Stimulated activated CD8-positive, alpha-beta memory T cell treated with anti-CD3 and anti-CD28 coated beads, Interleukin-2, amount 100 ng/mL, for 1 hour (primary cell): ENCODE measurements around the gene ESPL1.

Experiments
- DNase-seq, 2 donors: peaks; one replicate each; pipeline ENCODE4 v3.0.0-alpha.2; 2020; ENCODE audit warnings: low read depth in 2 of 2

The ESPL1 gene

DNA sequence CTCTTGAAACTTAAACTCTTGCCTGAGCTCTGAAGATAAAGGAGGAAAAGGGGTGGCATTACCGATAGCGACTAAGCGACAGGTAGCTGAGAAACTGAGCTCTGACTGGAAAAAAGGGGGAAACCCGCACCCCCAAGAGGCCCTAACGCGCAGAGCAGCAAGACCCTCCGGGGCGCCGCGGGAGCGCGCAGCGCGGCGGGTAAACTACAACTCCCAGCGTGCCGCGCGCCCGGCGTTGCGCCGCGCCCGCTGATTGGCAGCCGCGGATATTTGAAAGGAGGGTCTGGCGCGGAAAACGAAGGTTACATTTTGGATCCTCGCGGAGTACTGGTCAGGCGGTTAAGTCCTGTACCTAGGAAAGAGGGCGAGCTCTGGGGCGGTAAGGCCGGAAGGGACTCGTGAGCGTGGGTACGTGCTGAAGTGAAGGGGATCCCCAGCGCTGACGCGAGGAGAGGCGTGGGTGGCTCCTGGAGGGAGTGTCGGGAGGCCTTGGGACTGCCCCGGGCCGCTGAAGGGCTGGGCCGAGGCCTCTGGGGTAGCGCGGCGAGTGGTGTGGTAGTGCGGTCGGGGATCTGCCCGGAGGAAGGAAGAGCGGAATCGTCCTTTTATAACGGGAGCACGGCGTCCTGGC, at the start of gene ESPL1:
Gene ESPL1, plus strand, starts transcription at position 301 of the 631 bp plus-strand sequence. CDS start 468 bp downstream, outside the sequence.
- DNase-seq, result peak; percentile 65 to 69

DNA sequence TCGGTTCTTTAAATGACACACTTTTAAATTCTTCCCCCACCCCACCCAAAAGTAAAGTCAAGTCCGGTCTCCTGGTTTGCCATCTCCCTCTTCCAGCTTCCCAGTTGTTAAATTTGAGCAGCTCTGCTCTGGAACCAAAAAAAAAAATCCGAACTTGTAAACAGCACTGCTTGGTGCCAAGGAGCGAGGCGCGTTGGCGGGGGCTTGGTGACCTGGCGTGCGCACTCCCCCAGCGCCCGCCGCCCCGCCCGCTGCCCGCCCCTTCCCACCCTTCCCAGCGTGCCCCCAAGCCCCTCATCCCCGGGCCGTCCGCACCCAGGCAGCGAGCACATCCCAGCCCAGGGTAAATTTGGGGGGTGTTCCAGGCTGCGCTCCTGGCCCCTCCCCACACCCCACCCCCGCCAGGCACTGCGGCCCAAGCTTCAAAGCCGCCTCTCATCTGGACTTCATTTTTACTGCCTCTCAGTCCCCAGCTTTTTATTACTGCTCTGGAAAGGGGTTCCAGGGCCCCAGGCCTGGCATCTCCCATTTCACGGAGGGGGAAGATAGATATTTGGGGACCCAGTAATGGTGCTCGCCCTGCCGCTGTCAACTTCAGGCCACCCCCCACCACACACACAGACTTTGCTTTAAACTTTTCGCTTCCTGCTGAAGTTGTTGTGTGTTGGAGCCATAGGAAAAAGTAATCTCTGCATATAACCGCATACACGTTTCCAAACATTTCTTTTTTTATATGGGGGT, 49.4 kb upstream of the ESPL1 start:
- no peak for DNase-seq

DNA sequence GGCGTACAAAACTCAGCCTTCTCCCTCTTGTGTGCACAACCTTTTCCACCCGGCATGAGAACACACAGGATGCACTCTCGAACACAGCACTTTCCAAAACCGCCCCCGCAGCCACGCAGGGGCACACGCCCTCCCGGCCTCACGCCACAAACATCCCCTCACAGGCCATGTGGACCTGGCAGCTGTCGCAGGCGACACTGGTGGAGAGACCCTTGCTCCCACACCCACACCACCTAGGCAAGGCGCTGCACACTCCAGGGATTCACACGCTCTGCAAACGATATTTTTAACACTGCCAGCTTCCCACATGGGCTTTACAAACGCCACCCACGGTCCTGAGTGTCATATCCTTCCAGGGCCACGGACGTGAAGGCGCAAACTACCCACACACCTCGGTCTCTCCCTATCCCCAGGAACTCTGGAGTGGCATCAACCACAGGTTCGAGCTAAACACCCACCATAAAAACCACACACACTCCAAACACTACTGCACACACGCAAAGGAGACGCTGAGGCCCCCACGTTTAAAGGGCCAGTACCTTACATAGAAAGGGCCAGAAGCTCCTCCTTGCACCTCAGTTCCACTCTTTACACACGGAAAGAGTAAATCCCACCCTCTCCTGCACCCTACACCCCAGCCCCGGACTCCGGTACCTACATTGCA, 48.7 kb upstream of the ESPL1 start:
- no peak for DNase-seq

DNA sequence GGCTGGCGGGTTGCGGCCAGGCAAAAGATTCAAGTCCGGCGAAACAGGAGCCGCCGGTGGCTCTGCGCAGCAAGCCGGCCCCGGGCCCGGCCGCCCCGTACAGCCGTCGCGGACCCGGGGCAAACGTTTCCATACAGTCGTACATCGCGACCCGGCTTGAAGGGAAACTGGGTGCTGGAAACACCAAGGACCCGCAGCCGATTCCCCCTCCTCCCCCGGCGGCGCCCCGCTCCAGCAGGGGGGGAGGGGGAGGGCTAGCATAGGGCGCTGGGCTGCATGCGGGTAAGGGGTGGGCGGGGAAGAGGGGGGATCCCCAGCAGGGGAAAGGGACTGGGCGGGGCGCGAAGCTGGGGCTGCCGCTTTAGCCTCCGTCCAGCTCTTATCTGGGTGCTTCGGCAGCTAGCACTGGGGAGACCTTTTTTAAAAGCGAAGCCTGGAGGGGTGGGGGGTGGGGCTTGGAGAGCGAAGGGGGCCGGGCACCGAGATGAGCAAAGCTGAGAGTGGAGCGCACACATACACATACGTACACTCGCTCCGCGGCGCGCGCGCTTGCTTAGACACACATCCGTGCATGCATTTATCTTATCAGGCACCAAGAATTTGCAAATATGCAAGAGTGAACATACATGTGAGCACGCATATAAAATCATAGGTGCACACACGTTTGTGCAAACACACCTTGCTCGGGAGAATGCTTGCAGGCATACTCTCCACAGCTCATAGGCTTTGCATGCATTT, 48.0 kb upstream of the ESPL1 start:
- peak; percentile 59 to 60 for DNase-seq

DNA sequence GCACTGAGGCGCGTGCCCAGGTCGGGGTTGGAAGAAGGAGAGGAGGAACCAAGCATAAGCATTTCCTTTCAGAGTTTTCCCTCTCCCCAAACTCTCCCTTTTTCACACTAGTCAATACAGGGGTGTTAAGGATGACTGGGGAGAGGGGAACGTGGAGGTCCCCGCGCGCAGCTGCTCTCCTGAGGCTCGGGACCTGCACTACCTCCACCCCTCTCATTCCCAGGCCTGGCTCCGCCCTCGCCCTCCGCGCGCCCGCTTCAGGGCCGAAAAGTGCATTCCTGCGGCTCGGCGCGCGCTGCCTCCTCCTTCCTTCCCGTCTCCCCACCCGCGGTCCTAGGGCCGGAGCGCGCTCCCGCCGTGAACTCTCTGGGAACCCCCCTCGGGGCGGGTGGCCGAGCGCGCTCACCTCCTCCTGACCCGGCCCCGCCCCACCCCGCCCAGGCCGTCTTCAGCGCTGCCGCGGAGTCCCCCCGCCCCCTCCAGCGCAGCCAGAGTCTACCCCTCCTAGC, 47.4 kb upstream of the ESPL1 start:
- DNase-seq, result peak; percentile 53 to 70

DNA sequence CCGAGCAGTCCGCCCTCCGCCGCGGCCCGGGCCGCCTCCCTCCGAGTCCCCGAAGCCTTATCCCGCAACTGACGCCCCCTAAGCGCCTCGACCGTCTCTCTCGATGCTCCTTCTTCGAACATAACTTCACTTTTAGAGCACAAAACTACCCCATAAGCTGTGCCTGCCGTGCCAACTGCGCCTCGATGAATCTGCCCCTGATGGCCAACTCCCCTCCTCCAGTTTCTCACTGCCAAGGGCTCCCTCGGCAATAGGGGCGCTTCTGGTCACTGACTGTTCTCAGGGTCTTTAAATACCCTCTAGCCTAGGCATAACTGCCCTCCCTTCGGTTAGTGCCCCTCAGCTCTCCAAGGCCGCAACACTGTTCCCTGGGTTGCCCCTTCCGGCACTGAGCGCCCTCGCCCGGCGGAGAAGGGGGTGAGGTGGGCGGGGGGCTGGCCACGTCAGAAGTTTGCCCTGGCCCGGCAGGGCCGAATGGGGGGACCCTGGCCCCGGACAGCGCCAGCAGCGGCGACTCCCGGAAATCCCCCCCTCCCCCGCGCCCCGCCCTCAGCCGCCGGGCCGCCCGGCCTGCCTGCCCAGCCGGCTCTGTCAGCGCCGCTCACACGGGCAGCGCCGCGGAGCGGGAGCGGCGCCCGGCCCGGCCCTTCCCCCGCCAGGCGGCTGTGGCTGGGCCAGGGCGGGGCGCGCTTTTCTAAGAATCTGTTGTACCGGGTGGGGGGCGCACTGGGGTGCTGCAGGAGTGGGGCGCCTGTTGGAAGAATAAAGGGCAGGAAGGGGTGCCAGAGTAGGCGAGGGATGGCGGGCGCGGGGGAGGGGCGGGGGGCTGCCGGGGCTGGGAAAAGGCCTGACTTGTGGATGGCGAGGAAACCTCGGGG, 46.7 kb upstream of the ESPL1 start:
- no peak for DNase-seq

DNA sequence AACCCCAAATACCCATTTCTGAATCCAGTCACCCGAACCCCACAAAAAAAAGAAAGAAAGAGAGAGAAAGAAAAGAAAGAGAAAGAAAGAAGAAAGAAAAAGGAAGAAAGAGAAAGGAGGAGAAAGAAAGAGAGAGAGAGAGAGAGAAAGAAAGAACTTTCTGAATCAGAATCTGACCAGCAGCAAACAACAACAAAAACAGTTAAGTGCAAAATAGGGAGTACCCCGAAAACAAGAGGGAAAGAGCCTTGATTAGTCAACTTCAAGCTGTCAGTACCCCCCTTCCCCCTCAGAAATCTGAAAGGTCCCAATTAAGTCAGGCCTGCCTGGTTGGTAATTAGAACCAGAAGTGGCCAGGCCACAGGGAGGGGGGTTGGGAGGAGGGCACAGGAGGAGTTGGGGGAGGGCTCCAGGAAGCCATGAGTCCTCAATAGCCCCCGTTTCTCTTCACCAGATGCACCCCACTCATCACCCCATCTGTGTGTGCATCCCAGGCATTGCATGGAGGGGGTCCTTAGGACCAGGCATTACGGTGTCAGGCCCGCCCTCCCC, 45.9 kb upstream of the ESPL1 start:
- DNase-seq, result no peak

DNA sequence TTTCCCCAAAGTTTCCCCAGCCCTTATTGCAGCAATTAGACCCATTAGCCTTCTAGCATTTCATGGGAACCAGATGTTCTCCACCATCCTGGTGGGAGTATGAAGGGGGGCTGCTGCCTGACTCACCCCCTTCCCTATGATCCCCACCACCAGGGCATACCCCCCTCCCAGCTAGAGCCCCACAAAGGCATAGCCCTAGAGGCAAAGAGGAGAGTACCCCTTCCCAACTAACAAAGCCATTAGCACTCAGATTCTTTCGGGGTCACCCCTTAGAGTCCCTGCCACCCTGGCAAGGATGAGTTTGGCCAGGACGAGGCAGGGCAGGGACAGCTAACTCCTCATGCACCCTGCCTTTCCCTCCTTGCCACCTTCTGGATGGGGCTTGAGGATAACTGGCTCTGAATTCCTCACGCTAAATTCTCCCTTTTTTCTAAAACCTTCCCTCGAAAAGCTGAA, 45.3 kb upstream of the ESPL1 start:
- DNase-seq, result no peak

DNA sequence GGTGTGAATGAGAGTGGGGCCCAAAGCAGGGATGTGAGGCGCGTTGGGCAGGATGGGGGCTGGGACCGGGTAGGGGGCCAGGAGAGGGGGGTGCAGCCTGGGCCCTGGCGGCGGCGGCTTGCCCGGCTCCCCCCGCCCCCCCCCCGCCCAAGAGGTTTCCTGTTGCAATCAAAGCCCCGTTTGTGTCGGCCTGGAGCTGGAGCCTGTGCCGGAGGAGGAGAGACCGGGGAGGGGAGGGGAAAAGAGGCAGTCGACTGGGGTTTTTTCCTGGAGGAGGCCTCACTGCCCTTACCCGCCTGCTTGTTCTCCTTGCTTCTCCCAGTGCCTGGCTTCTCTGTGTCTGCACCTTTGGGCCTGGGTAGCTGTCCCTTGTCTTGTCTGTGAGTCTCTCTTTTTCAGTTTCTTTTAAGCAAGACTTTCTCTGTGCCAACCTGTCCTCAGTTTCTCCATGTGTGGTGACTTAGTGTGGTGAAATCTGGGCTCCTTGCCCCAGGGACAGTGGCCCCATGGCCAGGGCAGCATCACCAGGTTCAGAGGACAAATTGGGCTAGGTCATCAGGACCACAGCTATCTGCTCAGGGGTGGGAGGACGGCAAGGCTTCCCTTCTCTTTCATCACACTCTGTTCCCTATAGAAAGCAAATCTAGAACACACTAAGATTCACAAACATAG, 44.6 kb upstream of the ESPL1 start:
- DNase-seq, result no peak

DNA sequence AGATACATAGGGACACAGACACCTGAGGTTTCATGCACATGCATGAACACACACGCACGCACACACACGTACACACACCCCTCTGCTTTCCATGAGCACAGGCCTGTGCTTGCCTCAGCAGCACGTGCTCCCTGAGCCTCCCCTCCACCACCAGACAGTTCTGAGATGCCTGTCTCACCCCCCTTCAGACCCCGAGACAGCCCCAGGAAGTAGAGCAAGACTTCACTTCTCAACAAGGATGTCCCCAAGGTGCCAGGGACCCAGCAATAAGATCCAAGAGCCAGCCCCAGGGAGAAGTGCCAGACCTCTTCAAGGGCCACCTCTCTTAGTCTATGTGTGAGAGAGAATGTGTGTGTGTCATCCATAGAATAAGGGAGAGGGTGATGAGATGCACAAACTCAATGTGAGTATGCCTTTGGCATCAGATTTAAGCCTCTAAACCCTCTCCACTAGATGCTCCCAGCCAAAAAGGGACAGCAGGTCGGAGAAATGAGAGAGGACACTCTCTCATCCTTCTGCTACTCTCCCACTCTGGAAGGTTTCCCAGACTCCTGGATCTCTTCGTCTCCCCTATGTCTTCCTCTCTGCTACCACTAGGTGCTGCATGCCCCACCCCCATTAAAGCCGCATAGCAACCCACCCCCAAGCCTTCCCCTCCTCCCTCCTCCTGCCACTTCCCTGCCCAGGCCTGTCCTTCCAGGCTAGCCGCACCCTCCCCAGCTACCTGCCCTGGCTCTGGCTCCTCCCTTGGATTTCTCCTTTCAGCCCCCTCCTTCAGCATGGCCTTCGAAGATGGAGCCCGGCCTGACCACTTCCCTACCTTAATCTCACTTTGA, 43.8 kb upstream of the ESPL1 start:
- no peak for DNase-seq

DNA sequence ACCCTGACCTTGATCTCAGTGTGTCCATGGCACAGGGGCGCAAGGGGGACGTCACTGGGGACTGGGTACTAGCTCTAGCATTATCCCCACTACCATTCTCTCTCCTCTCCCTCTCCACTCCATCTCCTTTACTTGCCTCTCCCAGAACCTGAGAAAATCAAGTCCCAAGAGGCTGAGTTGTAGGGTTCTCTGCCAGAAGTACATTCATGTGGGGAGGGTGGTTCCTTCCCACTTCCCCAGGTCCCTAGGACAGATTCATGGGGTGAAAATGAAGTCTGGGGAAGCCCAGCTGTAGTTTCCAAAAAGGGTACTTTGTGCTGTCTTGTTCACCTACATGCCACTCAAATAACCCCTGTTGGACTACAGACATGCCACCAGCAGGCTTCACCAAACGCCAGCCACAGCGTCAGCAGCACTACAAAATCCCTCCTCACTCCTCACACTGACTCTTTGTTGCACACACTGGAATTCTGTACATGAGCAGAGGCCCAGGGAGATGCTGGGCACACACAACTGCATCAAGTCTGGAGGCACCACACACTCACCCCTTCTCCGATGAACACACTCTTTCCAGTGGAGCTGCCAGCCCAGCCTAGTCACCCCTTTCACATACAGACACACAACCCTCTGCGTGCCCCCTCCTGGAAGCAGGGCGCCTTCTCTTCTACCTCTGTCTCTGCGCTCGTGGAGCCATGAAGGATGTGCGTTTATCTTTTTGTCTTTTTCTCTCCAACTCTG, 43.0 kb upstream of the ESPL1 start:
- no peak for DNase-seq

DNA sequence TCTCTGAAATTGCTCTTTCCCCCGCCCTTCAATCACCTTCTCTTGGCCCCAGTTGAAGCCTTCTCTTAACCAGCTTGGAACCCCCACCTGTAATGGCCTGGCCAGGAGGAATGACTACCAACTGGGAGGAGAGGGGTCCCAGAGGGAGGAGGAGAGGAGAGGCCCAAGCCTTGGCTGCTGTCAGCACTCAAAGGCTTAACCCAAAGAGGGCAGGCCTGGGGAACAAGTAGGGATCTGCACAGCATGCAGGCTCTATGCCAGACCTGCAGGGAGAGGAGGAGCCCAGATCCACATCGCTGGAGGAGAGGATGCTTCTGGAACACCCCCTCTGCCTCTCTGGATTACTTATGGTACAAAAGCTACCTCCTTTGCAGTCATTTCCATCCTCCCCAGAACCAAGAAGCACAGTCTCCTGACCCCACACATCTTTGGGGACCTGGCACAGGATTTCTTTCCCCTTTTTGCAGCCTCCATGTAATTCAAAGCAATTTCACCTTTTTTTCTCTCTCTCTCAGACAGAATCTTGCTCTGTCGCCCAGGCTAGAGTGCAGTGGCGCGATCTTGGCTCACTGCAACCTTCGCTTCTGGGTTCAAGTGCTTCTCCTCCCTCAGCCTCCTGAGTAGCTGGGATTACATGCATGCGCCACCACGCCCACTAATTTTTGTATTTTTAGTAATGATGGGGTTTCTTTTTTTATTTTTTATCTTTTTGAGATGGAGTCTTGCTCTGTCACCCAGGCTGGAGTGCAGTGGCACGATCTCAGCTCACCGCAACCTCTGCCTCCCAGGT, 42.3 kb upstream of the ESPL1 start:
- DNase-seq, result no peak

DNA sequence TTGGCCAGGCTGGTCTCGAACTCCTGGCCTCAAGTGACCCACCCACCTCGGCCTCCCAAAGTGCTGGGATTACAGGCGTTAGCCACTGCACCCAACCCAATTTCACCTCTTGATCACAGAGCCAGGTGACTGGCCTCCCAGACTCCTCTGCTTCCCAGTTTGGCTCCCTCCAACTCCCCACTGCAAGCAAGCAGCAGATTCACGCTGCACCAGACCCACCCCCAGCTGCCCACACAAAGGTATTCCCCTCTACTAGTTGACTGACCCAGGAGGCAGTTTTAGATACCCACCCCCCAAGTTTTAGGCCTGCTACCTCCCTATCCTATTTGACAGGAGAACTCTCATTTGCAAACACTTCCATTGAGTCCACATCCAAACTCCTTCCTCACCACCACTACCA, 41.3 kb upstream of the ESPL1 start:
- no peak for DNase-seq

DNA sequence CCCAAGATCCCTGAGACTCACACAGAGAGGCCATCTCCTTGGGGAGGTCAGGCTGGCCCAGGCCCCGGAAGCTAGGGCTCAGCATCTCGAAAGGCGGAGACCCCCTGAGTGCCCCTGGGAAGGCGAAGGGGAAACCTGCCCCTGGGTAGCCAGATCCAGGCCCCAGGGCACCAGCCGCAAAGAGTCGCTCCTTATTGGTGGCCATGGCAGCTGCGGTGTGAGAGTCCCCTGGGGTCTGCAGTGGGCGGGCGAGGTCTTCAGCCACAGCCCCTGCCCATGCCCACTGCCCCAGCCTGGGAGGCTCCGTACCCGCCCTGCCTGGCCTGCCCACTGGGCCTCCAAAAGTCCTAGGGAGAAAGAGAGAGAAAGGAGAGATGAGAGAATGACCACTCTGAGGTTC, 40.8 kb upstream of the ESPL1 start:
- no peak for DNase-seq

DNA sequence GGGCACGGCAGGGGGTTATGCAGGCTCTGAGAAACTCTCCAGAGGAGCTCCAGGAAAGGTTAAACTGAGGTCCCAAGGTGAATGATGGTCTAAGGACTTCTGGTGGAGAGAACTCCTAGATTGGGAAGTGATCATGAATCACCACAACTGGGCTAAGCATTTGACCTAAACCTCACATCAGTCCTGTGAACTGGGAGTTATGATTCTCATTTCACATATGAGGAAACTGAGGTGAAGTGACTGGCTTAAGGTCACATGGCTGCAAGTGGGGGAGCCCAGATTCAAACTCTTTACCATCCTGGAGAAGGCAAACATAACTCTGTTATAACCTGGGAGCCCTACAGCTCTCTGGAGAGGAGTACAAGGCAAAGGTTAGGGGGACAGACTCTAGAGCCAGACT, 40.3 kb upstream of the ESPL1 start:
- DNase-seq, result no peak

DNA sequence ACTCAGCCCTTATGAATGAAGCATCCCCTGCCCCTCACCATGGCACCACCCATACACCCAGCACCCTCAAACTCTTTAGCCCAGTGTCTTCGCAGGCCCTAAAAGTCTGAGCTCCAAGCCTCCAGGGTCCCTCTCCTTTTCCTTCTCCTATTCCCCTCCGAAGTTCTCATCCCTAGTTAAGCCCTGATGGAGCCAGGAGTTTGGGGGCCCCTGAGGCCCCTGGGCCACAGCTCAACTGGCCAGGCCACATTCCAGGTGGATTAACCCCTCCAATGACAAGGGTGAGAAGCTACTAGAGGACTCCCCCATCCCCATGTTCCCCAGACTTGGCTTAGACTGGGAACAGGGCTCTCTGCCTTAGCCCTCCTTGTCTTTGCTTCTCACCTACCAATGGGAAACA, 38.6 kb upstream of the ESPL1 start:
- no peak for DNase-seq

DNA sequence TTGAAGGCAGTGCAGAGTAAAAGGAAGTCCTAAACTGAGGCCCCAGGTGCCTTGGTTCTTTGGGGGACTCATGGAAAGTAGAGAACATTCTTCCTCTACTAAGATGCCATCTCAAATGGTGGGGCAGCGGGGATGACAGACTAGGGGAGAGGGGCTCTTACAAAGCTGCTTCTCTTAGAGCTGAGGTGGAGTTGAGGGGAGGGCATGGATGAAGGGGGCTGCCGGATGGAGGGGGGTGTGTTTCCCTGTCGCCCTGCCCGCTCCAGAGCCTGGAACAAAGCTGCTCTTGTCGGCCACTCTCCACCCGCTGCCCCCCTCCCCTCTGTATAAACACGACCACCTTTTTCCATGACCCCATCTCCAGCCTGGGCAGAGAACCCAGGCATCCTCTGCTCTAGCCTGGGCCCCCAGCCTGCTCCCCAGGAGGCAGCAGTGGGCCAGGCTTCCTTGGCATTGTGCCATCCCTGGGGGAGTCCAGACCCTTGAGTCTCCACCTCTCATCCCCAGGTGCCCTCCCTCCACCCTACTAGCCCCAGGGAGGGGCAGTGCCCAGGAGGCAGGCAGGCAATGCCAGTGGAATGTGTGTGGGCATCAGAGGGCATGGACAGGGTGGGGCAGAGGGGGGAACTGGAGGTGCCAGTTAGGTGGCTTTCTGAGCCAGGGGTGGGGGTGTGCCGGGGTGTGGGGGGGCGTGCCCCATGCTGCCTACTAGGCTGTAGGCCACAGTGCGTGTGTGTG, 37.8 kb upstream of the ESPL1 start:
- no peak for DNase-seq
